H9 (cell line): ENCODE results near the gene MIPEP. TPM values are rescaled to one million over a fixed set of nuclear protein-coding genes. Genes with fewer than 3 reads are reported as not detected.

Experiments used
- DNase-seq: peaks from one replicate; pipeline ENCODE4 v3.0.0-alpha.2; 2017
- H2AFZ ChIP-seq: one replicate; pipeline ENCODE4 v1.6.1; 2013; ENCODE audit warnings: mild to moderate bottlenecking, low read length, control low read depth, moderate library complexity
- H2AK5ac ChIP-seq: 2 replicates; pipeline ENCODE4 v1.6.1; 2013; ENCODE audit warnings: low read length, control low read depth, mixed read lengths; ENCODE audit not compliant: insufficient read length
- H2BK120ac ChIP-seq: one replicate; pipeline ENCODE4 v1.6.1; 2013; ENCODE audit warnings: low read depth, mild to moderate bottlenecking, low read length, control low read depth, inconsistent platforms; ENCODE audit not compliant: poor library complexity, severe bottlenecking
- H2BK12ac ChIP-seq: 2 replicates; pipeline ENCODE4 v1.6.1; 2013; ENCODE audit warnings: low read length, control low read depth, mixed read lengths, low read depth; ENCODE audit not compliant: insufficient read length
- H2BK15ac ChIP-seq: 2 replicates; pipeline ENCODE4 v1.6.1; 2013; ENCODE audit warnings: low read depth, low read length, control low read depth
- H2BK20ac ChIP-seq: one replicate; pipeline ENCODE4 v1.6.1; 2013; ENCODE audit warnings: low read depth, mild to moderate bottlenecking, low read length, control low read depth, inconsistent platforms; ENCODE audit not compliant: poor library complexity, severe bottlenecking
- H2BK5ac ChIP-seq: 2 replicates; pipeline ENCODE4 v1.6.1; 2013; ENCODE audit warnings: low read length, control low read depth, mixed read lengths; ENCODE audit not compliant: insufficient read length
- H3K14ac ChIP-seq: 2 replicates; pipeline ENCODE4 v1.6.1; 2013; ENCODE audit warnings: low read length, control low read depth; ENCODE audit not compliant: insufficient read depth
- H3K18ac ChIP-seq: 2 replicates; pipeline ENCODE4 v1.6.1; 2013; ENCODE audit warnings: low read depth, mild to moderate bottlenecking, mixed read lengths, low read length, control low read depth; ENCODE audit not compliant: insufficient read length
- H3K23ac ChIP-seq: 2 replicates; pipeline ENCODE4 v1.6.1; 2013; ENCODE audit warnings: low read length, control low read depth, mixed read lengths, low read depth; ENCODE audit not compliant: insufficient read length
- H3K23me2 ChIP-seq: 2 replicates; pipeline ENCODE4 v1.6.1; 2013; ENCODE audit warnings: low read depth, mild to moderate bottlenecking, mixed read lengths, low read length, control low read depth; ENCODE audit not compliant: insufficient read length, poor library complexity, severe bottlenecking
- H3K27ac ChIP-seq: 2 replicates; pipeline ENCODE4 v1.5.1; 2013; ENCODE audit warnings: low read length, control low read depth, mixed read lengths, low read depth; ENCODE audit not compliant: insufficient read length
- H3K27me3 ChIP-seq: 2 replicates; pipeline ENCODE4 v1.6.1; 2013; ENCODE audit warnings: low read length, control low read depth, inconsistent platforms; ENCODE audit not compliant: insufficient read depth
- H3K4ac ChIP-seq: 2 replicates; pipeline ENCODE4 v1.6.1; 2013; ENCODE audit warnings: low read depth, mild to moderate bottlenecking, control low read depth, inconsistent platforms, low read length, moderate library complexity
- H3K4me1 ChIP-seq: 2 replicates; pipeline ENCODE4 v1.6.1; 2013; ENCODE audit warnings: low read length, control low read depth, inconsistent platforms; ENCODE audit not compliant: insufficient read depth
- H3K4me2 ChIP-seq: 2 replicates; pipeline ENCODE4 v1.6.1; 2013; ENCODE audit warnings: low read length, control low read depth, mixed read lengths; ENCODE audit not compliant: insufficient read length, insufficient read depth
- H3K56ac ChIP-seq: 2 replicates; pipeline ENCODE4 v1.6.1; 2013; ENCODE audit warnings: low read depth, mild to moderate bottlenecking, mixed read lengths, low read length, control low read depth; ENCODE audit not compliant: insufficient read length
- H3K79me1 ChIP-seq: 2 replicates; pipeline ENCODE4 v1.6.1; 2013; ENCODE audit warnings: low read depth, mild to moderate bottlenecking, moderate library complexity, low read length, control low read depth, inconsistent platforms; ENCODE audit not compliant: insufficient read depth, poor library complexity, severe bottlenecking
- H3K79me2 ChIP-seq: 2 replicates; pipeline ENCODE4 v1.6.1; 2013; ENCODE audit warnings: low read length, control low read depth, inconsistent platforms; ENCODE audit not compliant: insufficient read depth
- H3K9ac ChIP-seq: 2 replicates; pipeline ENCODE4 v1.6.1; 2013; ENCODE audit warnings: low read length, control low read depth, mixed read lengths; ENCODE audit not compliant: insufficient read length; ENCODE audit errors: extremely low read depth
- H3K9me3 ChIP-seq: one replicate; pipeline ENCODE4 v1.6.1; 2013; ENCODE audit warnings: low read depth, low read length, inconsistent platforms; ENCODE audit not compliant: control insufficient read depth
- H3T11ph ChIP-seq: one replicate; pipeline ENCODE4 v1.6.1; 2013; ENCODE audit warnings: mild to moderate bottlenecking, low read length, control low read depth, inconsistent platforms
- H4K20me1 ChIP-seq: one replicate; pipeline ENCODE4 v1.6.1; 2013; ENCODE audit not compliant: control insufficient read depth, insufficient read length, insufficient read depth
- H4K5ac ChIP-seq: 2 replicates; pipeline ENCODE4 v1.6.1; 2013; ENCODE audit warnings: low read depth, mild to moderate bottlenecking, mixed read lengths, low read length, control low read depth; ENCODE audit not compliant: insufficient read length
- H4K8ac ChIP-seq: replicated peaks from 2 replicates; pipeline ENCODE4 v1.6.1; 2013; ENCODE audit warnings: low read length, control low read depth, mixed read lengths, low read depth; ENCODE audit not compliant: insufficient read length
- H4K91ac ChIP-seq: 2 replicates; pipeline ENCODE4 v1.6.1; 2013; ENCODE audit warnings: low read depth, mild to moderate bottlenecking, moderate library complexity, mixed read lengths, low read length, control low read depth; ENCODE audit not compliant: insufficient read length
- H3K27ac Mint-ChIP-seq, 3 experiments: 2 replicates in 2 of 3; 3 replicates in 1 of 3; pipeline ENCODE4 v1.8.0; 2020 to 2021; ENCODE audit warnings: mixed read lengths in 3 of 3, mild to moderate bottlenecking in 1 of 3, moderate library complexity in 1 of 3
- H3K27me3 Mint-ChIP-seq: 2 replicates; pipeline ENCODE4 v1.8.0; 2021; ENCODE audit warnings: low read depth, mild to moderate bottlenecking, moderate library complexity, mixed read lengths
- H3K36me3 Mint-ChIP-seq, 3 experiments: 2 replicates in 2 of 3; 3 replicates in 1 of 3; pipeline ENCODE4 v1.8.0; 2020 to 2021; ENCODE audit warnings: low read depth in 3 of 3, mixed read lengths in 3 of 3; ENCODE audit not compliant: insufficient read depth in 1 of 3
- H3K4me1 Mint-ChIP-seq, 2 experiments: 2 replicates each; pipeline ENCODE4 v1.8.0; 2020; ENCODE audit warnings: mixed read lengths in 2 of 2
- H3K4me3 Mint-ChIP-seq, 2 experiments: 2 replicates in 1 of 2; 3 replicates in 1 of 2; pipeline ENCODE4 v1.8.0; 2020 to 2021; ENCODE audit warnings: mild to moderate bottlenecking in 2 of 2, mixed read lengths in 2 of 2, moderate library complexity in 1 of 2
- H3K9me3 Mint-ChIP-seq, 2 experiments: 2 replicates in 1 of 2; 3 replicates in 1 of 2; pipeline ENCODE4 v1.8.0; 2020; ENCODE audit warnings: mild to moderate bottlenecking in 2 of 2, mixed read lengths in 2 of 2, moderate library complexity in 1 of 2
- CTCF ChIP-seq: fragments of 200-600 bp; sonication (generic); conservative IDR thresholded peaks from 3 replicates; pipeline ENCODE4 v1.8.0; 2021; ENCODE audit warnings: antibody characterized with exemption, mild to moderate bottlenecking
- WGBS: extraction: QIAGEN DNeasy Blood & Tissue Kit; methylation state at CpG from one replicate; pipeline ENCODE4 v1.1.7; 2013; ENCODE audit warnings: missing lambda C conversion rate, low lambda C conversion rate, mixed read lengths; ENCODE audit not compliant: insufficient read length; ENCODE audit errors: extremely low coverage; 5-methylcytosine and 5-hydroxymethylcytosine counted together
- total RNA-seq: library from RNA; stranded (reverse); gene quantifications from 2 replicates; pipeline ENCODE4 v1.2.1, GENCODE V29; 2021

MIPEP gene
- total RNA-seq, 1 experiment from 2014 or later = 18.5 TPM

DNA sequence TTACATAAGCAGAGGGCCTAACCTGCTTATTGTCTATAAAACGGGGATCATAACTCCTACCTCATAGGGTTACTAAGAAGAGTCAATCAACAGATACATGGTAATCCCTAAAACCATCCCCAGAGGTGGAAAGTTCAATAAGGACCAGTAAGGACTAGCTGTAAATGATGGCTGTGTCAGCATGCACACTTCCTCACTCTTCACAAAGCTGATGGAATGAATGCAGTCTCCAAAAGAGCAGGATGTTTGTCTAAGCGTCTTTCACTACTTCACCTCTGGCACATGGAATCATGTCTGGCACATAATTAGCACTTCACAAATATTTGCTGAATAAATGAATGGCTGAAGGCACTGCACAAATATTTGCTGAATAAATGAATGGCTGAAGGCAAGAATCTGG is 134.2 kb downstream of the MIPEP start:
- no peak overlapping the region for H3K4me3 Mint-ChIP-seq
- no peak for DNase-seq
- Histone ChIP-seq H2BK120ac (no peak overlapping the region), H4K8ac (no peak overlapping the region), H3K9me3 (no peaks in the 10 kb centered on the region), H2AK5ac (no peak overlapping the region), H3K14ac (no peak overlapping the region), H3K4ac (no peak overlapping the region), H3K4me2 (no peak overlapping the region), H4K91ac (no peak overlapping the region), H4K5ac (no peak overlapping the region), H3K79me2 (no peaks in the 10 kb centered on the region), H3K18ac (no peak overlapping the region), H3K23me2 (no peaks in the 10 kb centered on the region), H2BK15ac (no peak overlapping the region), H3K9ac (no peak overlapping the region), H2BK20ac (no peak overlapping the region), H2AFZ (no peak overlapping the region), H2BK5ac (no peak overlapping the region), H3K23ac (no peak overlapping the region), H2BK12ac (no peak overlapping the region), H3K4me1 (0 out of 2 replicates have a peak, but pooled peaks cover 3% of the 10 kb centered on the region), H3T11ph (no peak overlapping the region), H3K56ac (no peak overlapping the region), H3K79me1 (no peaks in the 10 kb centered on the region), H3K27me3 (no peaks in the 10 kb centered on the region), H4K20me1 (no peaks in the 10 kb centered on the region), H3K27ac (no peak overlapping the region)
- no peaks in the 10 kb centered on the region for H3K9me3 Mint-ChIP-seq
- H3K27me3 Mint-ChIP-seq = no peaks in the 10 kb centered on the region
- H3K4me1 Mint-ChIP-seq = peaks cover 14 to 21% of the 10 kb centered on the region in 2 experiments
- no peak overlapping the region for H3K27ac Mint-ChIP-seq
- no peak for TF ChIP-seq CTCF
- no CpG with 5 or more reads among the region's 2 CpGs for WGBS
- peaks cover 0 to 5% (median 2%) of the 10 kb centered on the region in 3 experiments; a peak in 5 of 7 replicates for H3K36me3 Mint-ChIP-seq
